Measurements from ENCODE around the gene KRT7. TPM values are rescaled to one million over a fixed set of nuclear protein-coding genes. Genes with fewer than 3 reads are reported as not detected.
A peak's percentile ranks its signal among the peaks of the same experiment; 100 is the strongest.

The KRT7 gene
- total RNA-seq, 4 donors from 2014 or later, result 333 to 826 (median 460) TPM

DNA sequence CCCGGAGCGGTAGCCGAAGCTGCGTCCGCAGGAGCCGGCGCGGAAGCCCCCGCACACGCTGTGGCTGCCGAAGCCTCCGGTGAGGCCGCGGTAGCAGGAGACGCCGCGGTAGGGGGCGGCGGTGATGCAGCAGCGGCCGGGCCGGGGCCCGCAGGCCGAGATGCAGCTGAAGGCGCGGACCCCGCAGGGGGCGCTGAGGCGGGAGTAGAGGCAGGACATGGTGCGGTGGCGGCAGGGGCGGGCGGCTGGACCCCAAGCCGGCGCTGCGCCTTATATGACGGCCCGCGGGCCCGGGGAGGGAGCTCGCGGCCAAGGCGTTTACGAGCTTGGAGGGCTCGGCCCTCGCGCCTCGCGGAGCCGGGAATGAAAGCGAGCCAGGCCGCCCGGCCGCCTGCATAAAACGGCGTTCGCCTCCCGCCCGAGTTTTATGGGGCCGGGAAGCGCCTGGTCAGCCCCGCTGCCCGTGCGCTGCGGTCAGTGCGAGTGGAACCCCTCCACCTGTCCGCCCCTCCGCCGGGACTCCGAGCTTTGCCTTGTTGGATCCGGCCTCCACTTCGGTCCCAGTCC, 25.4 kb downstream of the KRT7 start:
- H3K9me3 ChIP-seq, result no peaks in the 10 kb centered on the region
- peaks cover 6 to 8% of the 10 kb centered on the region in 2 donors for H3K4me1 ChIP-seq
- 13 to 48% methylated on average over 6 to 47 of the region's 72 CpGs for WGBS, 2 donors
- H3K4me3 ChIP-seq (replicated peaks in 1 of 3), result no peak overlapping the region
- no peak for TF ChIP-seq POLR2A (IDR thresholded peaks at IDR 0.05)
- TF ChIP-seq, protein P1, sequence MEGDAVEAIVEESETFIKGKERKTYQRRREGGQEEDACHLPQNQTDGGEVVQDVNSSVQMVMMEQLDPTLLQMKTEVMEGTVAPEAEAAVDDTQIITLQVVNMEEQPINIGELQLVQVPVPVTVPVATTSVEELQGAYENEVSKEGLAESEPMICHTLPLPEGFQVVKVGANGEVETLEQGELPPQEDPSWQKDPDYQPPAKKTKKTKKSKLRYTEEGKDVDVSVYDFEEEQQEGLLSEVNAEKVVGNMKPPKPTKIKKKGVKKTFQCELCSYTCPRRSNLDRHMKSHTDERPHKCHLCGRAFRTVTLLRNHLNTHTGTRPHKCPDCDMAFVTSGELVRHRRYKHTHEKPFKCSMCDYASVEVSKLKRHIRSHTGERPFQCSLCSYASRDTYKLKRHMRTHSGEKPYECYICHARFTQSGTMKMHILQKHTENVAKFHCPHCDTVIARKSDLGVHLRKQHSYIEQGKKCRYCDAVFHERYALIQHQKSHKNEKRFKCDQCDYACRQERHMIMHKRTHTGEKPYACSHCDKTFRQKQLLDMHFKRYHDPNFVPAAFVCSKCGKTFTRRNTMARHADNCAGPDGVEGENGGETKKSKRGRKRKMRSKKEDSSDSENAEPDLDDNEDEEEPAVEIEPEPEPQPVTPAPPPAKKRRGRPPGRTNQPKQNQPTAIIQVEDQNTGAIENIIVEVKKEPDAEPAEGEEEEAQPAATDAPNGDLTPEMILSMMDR (IDR thresholded peaks at IDR 0.05), result no peak
- intact Hi-C loops (cut with DNase I), result no loop called here
- DNase-seq, result peak; percentile 38 to 49
- H3K27me3 ChIP-seq, result no peaks in the 10 kb centered on the region
- H3K36me3 ChIP-seq, result no peaks in the 10 kb centered on the region
- no peak overlapping the region for H3K27ac ChIP-seq

DNA sequence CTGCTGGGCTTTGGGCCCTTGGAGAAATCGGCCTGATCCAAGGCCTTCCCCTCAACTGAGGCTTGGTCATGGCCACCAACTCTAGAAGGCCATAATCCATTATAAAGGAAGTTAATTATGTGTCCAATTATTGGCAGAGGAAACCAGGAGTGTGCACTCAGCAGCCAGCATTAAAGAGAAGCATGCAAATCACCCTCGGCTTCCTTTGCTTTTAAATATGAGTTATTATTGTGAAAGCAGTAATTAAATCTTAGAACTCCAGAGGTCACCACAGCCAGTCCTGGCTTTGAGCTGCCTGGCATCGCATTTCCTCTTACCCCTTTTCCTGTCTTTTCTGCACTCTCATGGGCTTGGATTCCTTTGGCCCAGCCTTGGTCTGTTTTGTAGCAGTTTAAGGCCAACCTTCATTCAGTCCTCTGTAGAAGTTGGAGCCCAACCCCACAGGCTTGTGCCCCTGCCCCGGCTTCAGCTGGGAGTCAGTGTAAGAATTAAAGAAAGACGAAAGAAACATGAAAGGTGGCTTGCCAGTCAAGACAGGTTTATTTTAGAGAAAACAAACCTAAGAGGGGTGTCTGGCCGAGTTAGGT, 26.7 kb downstream of the KRT7 start:
- H3K36me3 ChIP-seq, result no peaks in the 10 kb centered on the region
- WGBS, 2 donors, result 84 to 89% methylated on average over 6 of the region's 6 CpGs
- no peaks in the 10 kb centered on the region for H3K9me3 ChIP-seq
- H3K27ac ChIP-seq, result no peak overlapping the region
- no peaks in the 10 kb centered on the region for H3K27me3 ChIP-seq
- intact Hi-C loops (cut with DNase I), result no loop called here
- H3K4me3 ChIP-seq (replicated peaks in 1 of 3), result no peak overlapping the region
- no peak for TF ChIP-seq POLR2A (IDR thresholded peaks at IDR 0.05)
- TF ChIP-seq, protein P1 (IDR thresholded peaks at IDR 0.05), result no peak
- H3K4me1 ChIP-seq, result peaks cover 6 to 8% of the 10 kb centered on the region in 2 donors
- DNase-seq, result no peak

DNA sequence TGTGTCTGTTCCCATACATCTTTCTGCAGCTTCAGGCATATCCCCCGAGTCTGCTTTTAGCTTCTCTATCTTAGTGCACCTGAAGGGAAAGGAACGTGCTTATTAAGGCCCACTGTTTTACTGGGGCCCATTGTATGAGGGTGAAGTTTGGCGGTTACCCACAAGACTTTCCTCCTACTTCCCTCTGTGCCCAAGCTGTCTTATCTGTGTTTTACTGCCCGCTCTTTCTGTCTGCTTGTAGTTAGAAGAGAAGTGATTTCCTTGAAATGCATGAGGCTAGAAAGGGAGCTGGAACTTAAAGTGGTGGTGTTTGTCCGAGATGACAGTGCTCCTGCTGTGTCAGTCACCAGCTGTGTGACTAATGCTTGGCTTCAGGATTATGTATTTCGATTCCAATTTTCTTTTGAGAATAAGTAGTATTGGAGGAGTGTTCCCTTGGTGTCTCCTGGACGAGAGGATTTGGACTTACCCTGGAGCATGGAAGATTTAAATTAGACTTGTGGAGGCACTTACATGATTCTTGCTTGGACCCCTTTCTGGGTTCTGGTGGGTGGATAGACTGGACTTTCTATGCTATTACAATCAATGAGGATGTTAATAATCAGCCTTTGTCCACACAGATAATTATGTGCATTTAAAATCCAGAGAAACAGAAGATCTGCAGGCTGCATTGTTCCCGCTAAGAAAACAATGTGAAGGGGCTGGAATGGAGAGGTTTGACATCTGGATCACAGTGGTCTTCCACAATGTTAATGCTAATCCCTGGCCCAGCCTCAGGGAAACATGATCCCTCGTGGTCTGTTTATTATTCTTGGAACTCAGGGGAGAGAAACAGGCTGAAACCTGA, 27.5 kb downstream of the KRT7 start:
- Histone ChIP-seq H3K36me3 (no peaks in the 10 kb centered on the region), H3K4me1 (peaks cover 6 to 8% of the 10 kb centered on the region in 2 donors), H3K27me3 (no peaks in the 10 kb centered on the region), H3K4me3 (replicated peaks in 1 of 3) (no peak overlapping the region), H3K27ac (no peak overlapping the region), H3K9me3 (no peaks in the 10 kb centered on the region)
- TF ChIP-seq, protein P1 (IDR thresholded peaks at IDR 0.05), result no peak
- TF ChIP-seq POLR2A (IDR thresholded peaks at IDR 0.05), result no peak
- intact Hi-C loops (cut with DNase I), result no loop called here
- 86 to 89% methylated on average over 9 of the region's 9 CpGs for WGBS, 2 donors
- DNase-seq, result no peak

DNA sequence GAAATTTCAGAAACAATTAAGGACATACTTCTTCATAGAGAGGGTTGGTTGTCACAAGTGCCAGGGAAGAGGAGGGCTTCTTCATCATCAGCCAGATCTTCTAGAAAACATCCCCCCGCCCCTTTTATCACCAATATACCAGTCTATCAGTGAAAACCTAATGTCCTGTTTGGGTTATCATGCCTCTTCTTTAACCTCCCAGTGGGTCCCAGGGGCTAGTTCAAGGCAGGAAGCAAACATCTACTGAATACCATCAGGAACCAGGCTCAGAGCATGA, 28.1 kb downstream of the KRT7 start:
- peaks cover 6 to 8% of the 10 kb centered on the region in 2 donors for H3K4me1 ChIP-seq
- H3K36me3 ChIP-seq, result no peaks in the 10 kb centered on the region
- 82 to 90% methylated on average over 1 of the region's 1 CpG for WGBS, 2 donors
- TF ChIP-seq, protein P1 (IDR thresholded peaks at IDR 0.05), result no peak
- no peak for TF ChIP-seq POLR2A (IDR thresholded peaks at IDR 0.05)
- H3K9me3 ChIP-seq, result no peaks in the 10 kb centered on the region
- H3K4me3 ChIP-seq (replicated peaks in 1 of 3), result no peak overlapping the region
- intact Hi-C loops (cut with DNase I), result no loop called here
- H3K27ac ChIP-seq, result no peak overlapping the region
- H3K27me3 ChIP-seq, result no peaks in the 10 kb centered on the region
- DNase-seq, result no peak

DNA sequence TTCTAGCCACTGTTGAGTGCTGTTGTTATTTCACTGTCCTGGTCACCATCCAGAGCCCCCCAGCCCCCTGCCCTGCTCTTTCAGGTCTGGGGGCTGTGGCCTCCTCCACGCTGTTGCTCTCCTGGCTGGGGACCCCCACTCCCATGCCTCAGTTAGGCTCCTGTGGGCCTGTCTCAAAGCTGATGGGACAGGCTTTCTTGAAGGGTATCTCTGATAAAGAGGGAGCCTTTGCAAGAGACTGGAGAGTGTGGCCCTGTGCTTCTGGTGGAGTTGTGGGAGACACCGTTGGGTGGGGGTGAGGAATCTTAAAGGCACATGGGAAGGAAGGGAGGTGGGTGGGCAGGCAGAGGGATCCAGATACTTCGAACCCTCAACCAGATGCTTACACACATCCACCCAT, 29.2 kb downstream of the KRT7 start:
- Histone ChIP-seq H3K9me3 (no peaks in the 10 kb centered on the region), H3K4me1 (peaks cover 6 to 8% of the 10 kb centered on the region in 2 donors), H3K27ac (no peak overlapping the region), H3K27me3 (no peaks in the 10 kb centered on the region), H3K4me3 (replicated peaks in 1 of 3) (no peak overlapping the region), H3K36me3 (no peaks in the 10 kb centered on the region)
- intact Hi-C loops (cut with DNase I), result no loop called here
- TF ChIP-seq, protein P1 (IDR thresholded peaks at IDR 0.05), result no peak
- no peak for TF ChIP-seq POLR2A (IDR thresholded peaks at IDR 0.05)
- 96 to 100% methylated on average over 3 of the region's 3 CpGs for WGBS, 2 donors
- DNase-seq, result no peak

Measured in thyroid gland (tissue), 4 donors.